WERI-Rb-1 (cell line): ENCODE results near the gene HINT3.
"Not testable (repeated sequence)": the region's sequence is repeated elsewhere in the genome, so short reads cannot be mapped to it uniquely, and the experiment has no call there.

ENCODE experiments used
- DNase-seq: peaks from one replicate; pipeline ENCODE4 v3.0.0-alpha.2; 2020
- H3K27ac ChIP-seq: fragments of 250-450 bp; sonication (Bioruptor Pico); 2 replicates; pipeline ENCODE4 v1.5.1; 2020; ENCODE audit warnings: mild to moderate bottlenecking, moderate library complexity
- H3K27me3 ChIP-seq: fragments of 250-450 bp; sonication (Bioruptor Pico); 2 replicates; pipeline ENCODE4 v1.5.1; 2021; ENCODE audit warnings: mild to moderate bottlenecking, low read depth, moderate library complexity; ENCODE audit not compliant: insufficient read depth, severe bottlenecking
- H3K36me3 ChIP-seq: fragments of 250-450 bp; sonication (Bioruptor Pico); 2 replicates; pipeline ENCODE4 v1.5.1; 2020; ENCODE audit warnings: mild to moderate bottlenecking, moderate library complexity
- H3K4me3 ChIP-seq: 2 replicates; pipeline ENCODE4 v1.5.1; 2011; ENCODE audit warnings: low read depth, mild to moderate bottlenecking, control low read depth, low read length
- H3K9me3 ChIP-seq: fragments of 250-450 bp; sonication (Bioruptor Pico); 2 replicates; pipeline ENCODE4 v1.5.1; 2021; ENCODE audit warnings: mild to moderate bottlenecking, moderate library complexity; ENCODE audit not compliant: severe bottlenecking
- CTCF ChIP-seq: IDR thresholded peaks from 2 replicates; pipeline ENCODE4 v1.5.1; 2011; ENCODE audit warnings: low read depth, mild to moderate bottlenecking, control low read depth, inconsistent platforms, low read length

HINT3 gene

GRCh38 chr6:125947615-125948014 is 9.0 kb upstream of the HINT3 start:
- H3K4me3 ChIP-seq, result no peak overlapping the region

GRCh38 chr6:125948455-125948854 is 8.1 kb upstream of the HINT3 start:
- no peak for TF ChIP-seq CTCF
- Histone ChIP-seq H3K9me3 (no peaks in the 10 kb centered on the region), H3K27ac (no peak overlapping the region), H3K36me3 (no peaks in the 10 kb centered on the region), H3K4me3 (no peak overlapping the region), H3K27me3 (no peaks in the 10 kb centered on the region)
- no peak for DNase-seq

More at GRCh38 chr6:125947615-125948014, 9.0 kb upstream of the HINT3 start:
- no peaks in the 10 kb centered on the region for H3K9me3 ChIP-seq
- DNase-seq, result no peak
- no peaks in the 10 kb centered on the region for H3K27me3 ChIP-seq
- no peak for TF ChIP-seq CTCF
- no peak overlapping the region for H3K27ac ChIP-seq
- H3K36me3 ChIP-seq, result no peaks in the 10 kb centered on the region

GRCh38 chr6:125949069-125949468 is 7.5 kb upstream of the HINT3 start:
- TF ChIP-seq CTCF, result no peak
- DNase-seq, result no peak
- Histone ChIP-seq H3K36me3 (no peaks in the 10 kb centered on the region), H3K27me3 (no peaks in the 10 kb centered on the region), H3K4me3 (no peak overlapping the region), H3K9me3 (no peaks in the 10 kb centered on the region), H3K27ac (no peak overlapping the region)

- H3K9me3 ChIP-seq, result no peaks in the 10 kb centered on the region
- DNase-seq, result no peak
- no peaks in the 10 kb centered on the region for H3K36me3 ChIP-seq
- no peak overlapping the region for H3K4me3 ChIP-seq
- no peak overlapping the region for H3K27ac ChIP-seq
- no peaks in the 10 kb centered on the region for H3K27me3 ChIP-seq
- TF ChIP-seq CTCF, result no peak
Measured at GRCh38 chr6:125950293-125950692, 6.3 kb upstream of the HINT3 start.

- not testable (repeated sequence) for H3K27me3 ChIP-seq, H3K4me3 ChIP-seq, H3K9me3 ChIP-seq, DNase-seq, H3K36me3 ChIP-seq, H3K27ac ChIP-seq
Measured at GRCh38 chr6:125950716-125951115, 5.9 kb upstream of the HINT3 start.

- H3K36me3 ChIP-seq, result no peaks in the 10 kb centered on the region
- no peaks in the 10 kb centered on the region for H3K27me3 ChIP-seq
- H3K9me3 ChIP-seq, result no peaks in the 10 kb centered on the region
- H3K27ac ChIP-seq, result no peak overlapping the region
- TF ChIP-seq CTCF, result no peak
- no peak for DNase-seq
- no peak overlapping the region for H3K4me3 ChIP-seq
Measured at GRCh38 chr6:125951323-125951722, 5.2 kb upstream of the HINT3 start.
